DOHH2 (cell line): Measurements from ENCODE around the gene CLIC4.
"Not testable (repeated sequence)": the region's sequence is repeated elsewhere in the genome, so short reads cannot be mapped to it uniquely, and the experiment has no call there.

Source experiments
- EZH2phosphoT487 ChIP-seq: fragments of 200-600 bp; sonication (generic); IDR thresholded peaks from 2 replicates; pipeline ENCODE4 v1.6.1; 2017; ENCODE audit warnings: borderline replicate concordance, mild to moderate bottlenecking, antibody characterized with exemption, low read length, moderate library complexity, mixed read lengths
- TF ChIP-seq, protein P1 (sequence below): fragments of 200-600 bp; sonication (generic); IDR thresholded peaks from one replicate; pipeline ENCODE4 v1.5.1; 2014; ENCODE audit warnings: antibody characterized with exemption, mild to moderate bottlenecking, low read depth, low read length; ENCODE audit not compliant: poor library complexity, severe bottlenecking

GRCh38 chr1:24698326-24698725 lies 46.9 kb upstream of the CLIC4 start:
- TF ChIP-seq EZH2phosphoT487, result not testable (repeated sequence)
- TF ChIP-seq, protein P1, sequence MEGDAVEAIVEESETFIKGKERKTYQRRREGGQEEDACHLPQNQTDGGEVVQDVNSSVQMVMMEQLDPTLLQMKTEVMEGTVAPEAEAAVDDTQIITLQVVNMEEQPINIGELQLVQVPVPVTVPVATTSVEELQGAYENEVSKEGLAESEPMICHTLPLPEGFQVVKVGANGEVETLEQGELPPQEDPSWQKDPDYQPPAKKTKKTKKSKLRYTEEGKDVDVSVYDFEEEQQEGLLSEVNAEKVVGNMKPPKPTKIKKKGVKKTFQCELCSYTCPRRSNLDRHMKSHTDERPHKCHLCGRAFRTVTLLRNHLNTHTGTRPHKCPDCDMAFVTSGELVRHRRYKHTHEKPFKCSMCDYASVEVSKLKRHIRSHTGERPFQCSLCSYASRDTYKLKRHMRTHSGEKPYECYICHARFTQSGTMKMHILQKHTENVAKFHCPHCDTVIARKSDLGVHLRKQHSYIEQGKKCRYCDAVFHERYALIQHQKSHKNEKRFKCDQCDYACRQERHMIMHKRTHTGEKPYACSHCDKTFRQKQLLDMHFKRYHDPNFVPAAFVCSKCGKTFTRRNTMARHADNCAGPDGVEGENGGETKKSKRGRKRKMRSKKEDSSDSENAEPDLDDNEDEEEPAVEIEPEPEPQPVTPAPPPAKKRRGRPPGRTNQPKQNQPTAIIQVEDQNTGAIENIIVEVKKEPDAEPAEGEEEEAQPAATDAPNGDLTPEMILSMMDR, result not testable (repeated sequence)
